ENCODE data around the gene NOSTRIN.

Gene NOSTRIN, protein sequence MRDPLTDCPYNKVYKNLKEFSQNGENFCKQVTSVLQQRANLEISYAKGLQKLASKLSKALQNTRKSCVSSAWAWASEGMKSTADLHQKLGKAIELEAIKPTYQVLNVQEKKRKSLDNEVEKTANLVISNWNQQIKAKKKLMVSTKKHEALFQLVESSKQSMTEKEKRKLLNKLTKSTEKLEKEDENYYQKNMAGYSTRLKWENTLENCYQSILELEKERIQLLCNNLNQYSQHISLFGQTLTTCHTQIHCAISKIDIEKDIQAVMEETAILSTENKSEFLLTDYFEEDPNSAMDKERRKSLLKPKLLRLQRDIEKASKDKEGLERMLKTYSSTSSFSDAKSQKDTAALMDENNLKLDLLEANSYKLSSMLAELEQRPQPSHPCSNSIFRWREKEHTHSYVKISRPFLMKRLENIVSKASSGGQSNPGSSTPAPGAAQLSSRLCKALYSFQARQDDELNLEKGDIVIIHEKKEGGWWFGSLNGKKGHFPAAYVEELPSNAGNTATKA

DNA sequence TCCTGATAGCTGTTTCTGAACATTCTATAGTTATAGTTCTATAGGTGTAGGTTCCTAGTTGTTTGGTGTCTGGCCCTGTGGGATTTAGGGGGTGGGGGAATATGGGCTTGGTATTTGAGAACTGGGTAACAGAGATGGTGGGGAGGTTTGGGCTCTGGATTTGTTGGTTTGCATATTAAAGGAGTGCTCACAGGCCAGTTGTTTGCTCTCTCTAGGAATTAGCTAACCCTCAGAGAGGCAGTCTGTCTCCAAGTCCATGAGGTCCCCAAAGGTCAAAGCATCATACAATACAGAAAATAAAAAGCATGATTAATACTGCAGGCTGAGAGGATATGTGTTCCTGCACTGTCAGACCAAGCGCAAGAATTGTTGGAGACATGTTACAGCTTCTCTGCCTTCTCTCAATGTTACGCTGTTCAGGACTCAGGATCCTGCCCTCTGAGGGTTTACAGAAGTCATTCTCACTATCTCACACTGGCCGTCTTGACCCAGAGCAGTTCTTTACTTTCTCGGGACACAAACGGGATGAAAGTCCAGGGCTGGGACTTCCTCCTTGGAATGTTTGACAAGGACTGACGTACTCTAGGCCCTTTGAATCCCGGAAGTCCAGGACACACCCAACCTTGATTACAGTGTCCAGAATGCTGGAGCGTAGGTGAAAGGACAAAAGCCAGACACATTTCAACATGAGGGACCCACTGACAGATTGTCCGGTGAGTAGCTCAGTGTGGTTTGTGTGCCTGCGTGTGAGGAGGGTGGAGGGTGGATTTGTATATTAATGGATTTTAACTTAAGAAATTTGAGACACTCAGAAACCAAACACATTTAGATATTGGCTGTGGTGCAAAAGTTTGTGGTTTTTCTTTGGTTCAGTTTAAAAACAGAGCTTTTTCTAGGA, at the start of gene NOSTRIN:
NOSTRIN (plus strand) TSS at position 677 of the 898 bp plus-strand sequence; CDS start at position 687, 10 bp downstream.
- TF ChIP-seq, protein P1, sequence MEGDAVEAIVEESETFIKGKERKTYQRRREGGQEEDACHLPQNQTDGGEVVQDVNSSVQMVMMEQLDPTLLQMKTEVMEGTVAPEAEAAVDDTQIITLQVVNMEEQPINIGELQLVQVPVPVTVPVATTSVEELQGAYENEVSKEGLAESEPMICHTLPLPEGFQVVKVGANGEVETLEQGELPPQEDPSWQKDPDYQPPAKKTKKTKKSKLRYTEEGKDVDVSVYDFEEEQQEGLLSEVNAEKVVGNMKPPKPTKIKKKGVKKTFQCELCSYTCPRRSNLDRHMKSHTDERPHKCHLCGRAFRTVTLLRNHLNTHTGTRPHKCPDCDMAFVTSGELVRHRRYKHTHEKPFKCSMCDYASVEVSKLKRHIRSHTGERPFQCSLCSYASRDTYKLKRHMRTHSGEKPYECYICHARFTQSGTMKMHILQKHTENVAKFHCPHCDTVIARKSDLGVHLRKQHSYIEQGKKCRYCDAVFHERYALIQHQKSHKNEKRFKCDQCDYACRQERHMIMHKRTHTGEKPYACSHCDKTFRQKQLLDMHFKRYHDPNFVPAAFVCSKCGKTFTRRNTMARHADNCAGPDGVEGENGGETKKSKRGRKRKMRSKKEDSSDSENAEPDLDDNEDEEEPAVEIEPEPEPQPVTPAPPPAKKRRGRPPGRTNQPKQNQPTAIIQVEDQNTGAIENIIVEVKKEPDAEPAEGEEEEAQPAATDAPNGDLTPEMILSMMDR (IDR thresholded peaks at IDR 0.05; ENCODE audit: low read depth, low read length, missing control alignments), result no peak
- DNase-seq (ENCODE audit: low read depth), result no peak
- no peak within 1 kb of the TSS for H3K4me3 ChIP-seq (ENCODE audit: low read depth, low read length)

DNA sequence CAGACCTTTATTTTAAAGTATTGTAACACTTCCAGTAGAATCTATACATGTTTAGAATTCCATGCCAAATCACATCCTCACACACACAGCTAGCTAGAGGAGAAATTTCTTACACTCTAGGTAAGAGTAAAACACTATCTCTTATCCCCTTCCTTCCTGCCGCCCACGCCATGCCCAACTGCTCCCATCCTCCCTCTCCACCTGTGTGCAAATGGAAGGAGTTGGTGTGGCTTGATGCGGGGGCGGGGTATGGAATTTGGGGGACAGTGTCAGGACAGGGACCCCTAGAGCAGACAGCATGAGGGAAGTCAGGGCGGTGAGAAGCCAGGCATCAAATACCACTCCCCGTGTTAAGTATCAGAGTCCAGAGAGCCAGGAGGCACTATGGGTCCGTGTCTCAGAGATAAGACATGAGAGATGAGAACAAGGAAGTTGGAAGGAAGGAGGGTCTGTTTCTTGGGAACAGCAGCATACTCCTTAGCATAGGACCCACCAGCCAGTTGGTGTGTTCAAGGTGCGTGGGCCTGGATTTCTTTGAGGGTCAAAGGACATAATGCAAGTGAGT, 48.6 kb upstream of the NOSTRIN start:
- H3K4me3 ChIP-seq (ENCODE audit: low read depth, low read length), result no peak overlapping the region
- DNase-seq (ENCODE audit: low read depth), result no peak
- TF ChIP-seq, protein P1 (IDR thresholded peaks at IDR 0.05; ENCODE audit: low read depth, low read length, missing control alignments), result no peak

DNA sequence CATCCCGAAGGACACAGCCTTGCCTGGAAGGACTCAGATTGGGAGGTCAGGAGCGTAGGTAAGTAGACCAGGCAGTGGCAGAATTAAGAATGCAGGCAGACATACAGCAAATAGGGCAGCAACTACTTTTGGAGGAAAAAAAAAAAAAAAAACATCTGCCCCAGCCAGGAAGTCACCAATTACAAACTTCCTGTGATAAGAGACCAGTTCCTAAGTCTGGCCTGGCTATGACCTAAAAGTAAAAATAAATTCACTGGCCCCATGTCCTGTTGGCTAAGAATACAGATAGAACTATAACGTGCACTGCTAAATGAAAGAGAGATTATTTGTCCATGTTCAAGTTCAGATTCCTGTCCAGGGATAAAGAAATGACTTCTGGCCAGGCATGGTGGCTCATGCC, 45.2 kb upstream of the NOSTRIN start:
- no peak overlapping the region for H3K4me3 ChIP-seq (ENCODE audit: low read depth, low read length)
- TF ChIP-seq, protein P1 (IDR thresholded peaks at IDR 0.05; ENCODE audit: low read depth, low read length, missing control alignments), result no peak
- DNase-seq (ENCODE audit: low read depth), result no peak

DNA sequence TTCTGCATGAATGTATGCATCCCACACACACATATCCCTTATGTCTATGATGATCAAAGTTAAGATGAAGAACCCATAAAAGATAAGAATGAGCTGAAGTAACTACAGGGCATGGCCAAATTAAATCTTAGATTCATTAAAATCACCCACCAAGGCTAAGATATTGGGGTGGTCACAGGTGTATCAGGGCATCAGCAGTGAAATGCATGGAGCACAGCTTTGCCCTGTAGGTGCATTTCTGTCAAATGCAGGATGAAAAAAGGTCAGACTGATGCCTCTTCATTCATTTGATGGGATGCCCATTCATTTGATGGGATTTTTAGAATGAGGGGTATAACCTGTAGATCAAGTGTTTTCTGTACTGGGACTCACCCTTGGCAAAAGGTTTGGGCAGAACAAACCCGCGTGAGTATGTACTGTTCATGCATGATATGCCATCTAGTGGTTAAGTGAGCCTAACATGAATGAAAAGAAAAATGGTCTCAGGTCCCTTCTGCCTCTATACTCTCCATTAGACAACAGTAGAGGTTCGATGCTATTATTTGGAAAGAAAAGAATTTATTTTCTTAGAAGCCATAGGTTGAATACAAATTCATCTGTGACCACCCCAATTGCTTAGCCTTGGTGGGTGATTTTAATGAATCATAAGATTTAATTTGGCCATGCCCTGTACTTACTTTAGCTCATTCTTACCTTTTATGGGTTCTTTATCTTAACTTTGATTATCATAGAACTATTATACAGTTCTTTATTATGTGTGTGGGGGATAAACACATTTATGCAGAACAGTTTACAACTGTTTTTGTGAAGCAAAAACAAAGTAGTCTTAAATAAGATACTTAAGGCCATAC, 43.2 kb upstream of the NOSTRIN start:
- peak; percentile 27 for DNase-seq (ENCODE audit: low read depth)
- TF ChIP-seq, protein P1 (IDR thresholded peaks at IDR 0.05; ENCODE audit: low read depth, low read length, missing control alignments), result peak; percentile 54
- H3K4me3 ChIP-seq (ENCODE audit: low read depth, low read length), result no peak overlapping the region

DNA sequence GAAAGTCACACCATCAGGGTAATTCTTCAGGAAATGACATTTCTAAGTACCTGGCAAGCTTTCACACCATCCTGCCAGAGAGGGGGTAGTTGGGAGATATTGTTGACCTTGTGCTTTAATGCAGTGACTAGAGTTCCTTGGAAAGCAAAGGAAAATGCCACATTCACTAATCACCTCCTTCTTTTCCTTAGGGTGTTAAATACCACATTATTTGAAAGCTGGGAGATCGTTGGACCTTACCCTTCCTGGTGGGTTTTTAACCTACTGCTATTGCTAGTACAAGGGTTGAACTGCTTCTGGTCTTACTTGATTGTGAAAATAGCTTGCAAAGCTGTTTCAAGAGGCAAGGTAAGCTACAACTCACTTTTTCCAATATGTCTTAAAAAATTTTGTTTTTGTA, 37.0 kb upstream of the NOSTRIN start:
- TF ChIP-seq, protein P1 (IDR thresholded peaks at IDR 0.05; ENCODE audit: low read depth, low read length, missing control alignments), result no peak
- no peak for DNase-seq (ENCODE audit: low read depth)
- no peak overlapping the region for H3K4me3 ChIP-seq (ENCODE audit: low read depth, low read length)

DNA sequence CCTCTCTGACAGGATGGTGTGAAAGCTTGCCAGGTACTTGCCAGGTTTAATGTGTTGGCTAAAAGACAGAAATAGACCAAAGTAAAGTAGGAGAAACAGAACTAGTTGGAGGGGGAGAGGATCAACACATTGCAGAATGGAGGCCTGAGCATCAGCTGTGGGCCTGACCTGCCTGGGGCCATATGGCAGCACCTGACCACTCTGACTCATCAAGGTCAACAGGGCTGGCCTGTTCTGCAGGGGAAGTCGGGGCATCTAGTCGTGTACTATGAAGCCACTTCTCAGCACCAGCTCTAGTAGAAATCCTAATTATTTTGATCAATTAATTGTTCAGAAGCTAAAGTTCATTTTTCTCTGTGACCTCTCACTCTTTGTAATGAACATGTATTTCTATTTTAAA, 35.8 kb upstream of the NOSTRIN start:
- TF ChIP-seq, protein P1 (IDR thresholded peaks at IDR 0.05; ENCODE audit: low read depth, low read length, missing control alignments), result no peak
- H3K4me3 ChIP-seq (ENCODE audit: low read depth, low read length), result no peak overlapping the region
- no peak for DNase-seq (ENCODE audit: low read depth)

Data from GM12864 (cell line).